HepG2 (cell line): ENCODE measurements around the gene STARD13. TPM values are rescaled to one million over a fixed set of nuclear protein-coding genes. Genes with fewer than 3 reads are reported as not detected.

ENCODE experiments used
- ATAC-seq: fragments of 200-7000 bp; cut with Tn5 transposase; 3 replicates; pipeline ENCODE4 v1.9.1; 2020; ENCODE audit warnings: mild to moderate bottlenecking, moderate library complexity
- BruUV-seq: library from RNA; stranded (reverse); fragments of 400-500 nt; replicated peaks from 2 replicates; lab custom pipeline; 2021; lab: Mats Ljungman, UMichigan
- CTCF ChIA-PET: fragments of 300-600 bp; formaldehyde crosslinking; extraction: SDS; loops from one replicate; lab custom pipeline; 2021; ENCODE audit warnings: low total read pairs, inconsistent platforms, low intra/inter-chr PET ratio; lab: Yijun Ruan, JAX
- POLR2A ChIA-PET: fragments of 350-600 bp; sonication (Branson Sonifier 250); formaldehyde crosslinking; loops from one replicate; lab custom pipeline; 2020; ENCODE audit warnings: antibody characterized with exemption, inconsistent platforms; lab: Yijun Ruan, JAX
- DNase-seq: peaks from one replicate; pipeline ENCODE4 v3.0.0-alpha.2; 2015; ENCODE audit warnings: low spot score
- FAIRE-seq: peaks from 3 replicates; lab custom pipeline; 2011; peaks lifted over from hg19 to GRCh38; lab: Jason Lieb, UNC
- H2AFZ ChIP-seq: one replicate; pipeline ENCODE4 v1.6.1; 2011; ENCODE audit warnings: low read length, inconsistent platforms
- H3K27ac ChIP-seq: fragments of 300-600 bp; 3 replicates; pipeline ENCODE4 v1.8.0; 2011; ENCODE audit warnings: mixed run types, mild to moderate bottlenecking, mixed read lengths, low read length, inconsistent platforms; ENCODE audit not compliant: insufficient read depth; ENCODE audit errors: extremely low read length
- H3K27me3 ChIP-seq, 2 experiments: fragments of 200-600 bp in 1 of 2; 2 replicates in 1 of 2; 3 replicates in 1 of 2; pipeline versions ENCODE4 v1.6.0 to v1.8.0; 2011; ENCODE audit warnings: low read length in 2 of 2, mild to moderate bottlenecking in 2 of 2, moderate library complexity in 2 of 2, inconsistent platforms in 1 of 2; ENCODE audit not compliant: insufficient read depth in 2 of 2, control insufficient read depth in 1 of 2
- H3K36me3 ChIP-seq, 2 experiments: fragments of 200-600 bp in 1 of 2; replicated peaks in 1 of 2; 2 replicates in 1 of 2; 3 replicates in 1 of 2; pipeline versions ENCODE4 v1.5.1 to v1.8.0; 2011; ENCODE audit warnings: low read length in 2 of 2, inconsistent platforms in 1 of 2; ENCODE audit not compliant: insufficient read depth in 2 of 2, control insufficient read depth in 1 of 2
- H3K4me1 ChIP-seq: 2 replicates; pipeline ENCODE4 v1.5.1; 2012; ENCODE audit warnings: low read length, inconsistent platforms; ENCODE audit not compliant: insufficient read depth
- H3K4me2 ChIP-seq: 2 replicates; pipeline ENCODE4 v1.6.0; 2011; ENCODE audit warnings: low read depth, low read length, inconsistent platforms
- H3K4me3 ChIP-seq, 3 experiments: fragments of 200-600 bp in 1 of 3; sonication (generic), shearing (Covaris generic) in 1 of 3; replicated peaks in 1 of 3; 2 replicates each; pipeline ENCODE4 v1.5.1; 2011 to 2016; ENCODE audit warnings: low read length in 3 of 3, inconsistent platforms in 2 of 3, low read depth in 2 of 3, mild to moderate bottlenecking in 2 of 3, control low read depth in 1 of 3, mixed read lengths in 1 of 3; ENCODE audit not compliant: insufficient read depth in 1 of 3
- H3K79me2 ChIP-seq: one replicate; pipeline ENCODE4 v1.6.1; 2011; ENCODE audit warnings: low read length, inconsistent platforms; ENCODE audit not compliant: insufficient read depth
- H3K9ac ChIP-seq: 2 replicates; pipeline ENCODE4 v1.6.0; 2011; ENCODE audit warnings: mild to moderate bottlenecking, low read depth, low read length, inconsistent platforms; ENCODE audit not compliant: insufficient read depth
- H3K9me3 ChIP-seq: 2 replicates; pipeline ENCODE4 v1.5.1; 2012; ENCODE audit warnings: mild to moderate bottlenecking, low read length
- H4K20me1 ChIP-seq: 2 replicates; pipeline ENCODE4 v1.6.0; 2011; ENCODE audit warnings: inconsistent platforms, mild to moderate bottlenecking, low read length, moderate library complexity; ENCODE audit not compliant: insufficient read depth
- BRD4 ChIP-seq: sonication (generic); formaldehyde crosslinking; IDR thresholded peaks from 2 replicates; pipeline ENCODE4 v1.4.0; 2020; ENCODE audit warnings: missing genetic modification reagents
- CHD4 ChIP-seq: fragments of 200-600 bp; sonication (generic); IDR thresholded peaks from 2 replicates; pipeline ENCODE4 v1.7.0; 2017; ENCODE audit warnings: mild to moderate bottlenecking, low read length, borderline replicate concordance
- ISX ChIP-seq: sonication (generic); formaldehyde crosslinking; conservative IDR thresholded peaks from 2 replicates; pipeline ENCODE4 v1.5.0; 2020; ENCODE audit warnings: missing genetic modification reagents
- PRDM4 ChIP-seq: sonication (generic); formaldehyde crosslinking; IDR thresholded peaks from 2 replicates; pipeline ENCODE4 v1.9.0; 2021; ENCODE audit warnings: missing genetic modification reagents, borderline replicate concordance
- RARG ChIP-seq: sonication (generic); formaldehyde crosslinking; IDR thresholded peaks from 2 replicates; pipeline ENCODE4 v1.4.0; 2020; ENCODE audit warnings: low read depth, mild to moderate bottlenecking, missing genetic modification reagents
- RBM22 ChIP-seq: fragments of 200-400 bp; formaldehyde crosslinking; optimal IDR thresholded peaks from 2 replicates; pipeline ENCODE3; 2017; ENCODE audit warnings: mild to moderate bottlenecking, low read length, moderate library complexity
- ZNF3 ChIP-seq: IDR thresholded peaks from 2 replicates; pipeline ENCODE4 v1.7.0; 2017; ENCODE audit warnings: inconsistent platforms
- ZNF513 ChIP-seq: sonication (generic); formaldehyde crosslinking; conservative IDR thresholded peaks from 2 replicates; pipeline ENCODE4 v1.5.0; 2020; ENCODE audit warnings: missing genetic modification reagents
- ZNF547 ChIP-seq: sonication (generic); formaldehyde crosslinking; IDR thresholded peaks from 2 replicates; pipeline ENCODE4 v1.5.1; 2020; ENCODE audit warnings: mild to moderate bottlenecking, missing genetic modification reagents
- ZNF557 ChIP-seq: sonication (generic); formaldehyde crosslinking; IDR thresholded peaks from 2 replicates; pipeline ENCODE4 v1.4.0; 2020; ENCODE audit warnings: missing genetic modification reagents
- ZNF580 ChIP-seq: IDR thresholded peaks from 2 replicates; pipeline ENCODE4 v1.6.1; 2016; ENCODE audit warnings: low read depth, borderline replicate concordance
- ZNF614 ChIP-seq: IDR thresholded peaks from 2 replicates; pipeline ENCODE4 v1.6.1; 2018; ENCODE audit warnings: missing biosample characterization, missing genetic modification reagents, inconsistent platforms, borderline replicate concordance
- WGBS: methylation state at CpG from one replicate; pipeline ENCODE4 v1.1.6; 2017; ENCODE audit warnings: low lambda C conversion rate; 5-methylcytosine and 5-hydroxymethylcytosine counted together
- in situ Hi-C: cut with HindIII; loops from 2 replicates; pipeline ENCODE4 v1.10.0; 2017; ENCODE audit warnings: low pct_unique_long_range_greater_than_20kb; ENCODE audit not compliant: extremely low pct_ligation_motif_present
- intact Hi-C: fragments of 100-400 bp; cut with micrococcal nuclease; formaldehyde crosslinking; loops from one replicate; pipeline ENCODE4 v1.10.0; 2022; ENCODE audit not compliant: unreplicated experiment
- polyA plus RNA-seq, 8 experiments: library from polyadenylated mRNA; depleted of rRNA in 3 of 8; stranded (reverse) in 7 of 8; unstranded in 1 of 8; fragments of >200 nt; fragmentation: Illumina TruSeq in 4 of 8; extraction: Trizol in 4 of 8; gene quantifications; 2 replicates each; pipeline versions ENCODE4 v1.2.1 to v1.2.3, GENCODE V29; 2011 to 2016; ENCODE audit warnings: low read depth in 4 of 8, missing spikeins in 1 of 8, mixed read lengths in 1 of 8; ENCODE audit not compliant: insufficient read depth in 1 of 8
- total RNA-seq, 5 experiments: library from RNA; depleted of rRNA; stranded (reverse); fragments of >200 nt; fragmentation: Illumina TruSeq; extraction: Trizol; gene quantifications; 2 replicates each; pipeline ENCODE4 v1.2.3, GENCODE V29; 2016; ENCODE audit warnings: low read depth in 1 of 5
- TF ChIP-seq, protein P1 (sequence below): sonication (generic); formaldehyde crosslinking; conservative IDR thresholded peaks from 2 replicates; pipeline ENCODE4 v1.8.0; 2022; ENCODE audit warnings: missing genetic modification reagents

The STARD13 gene
- total and polyA plus RNA-seq, 2 of the 13 experiments (the other 11 are each of a cell fraction or from before 2014, with no cell fraction given) = 12.8 to 14.3 TPM

- H3K27me3 ChIP-seq = no peaks in the 10 kb centered on the region
- no peak overlapping the region for H2AFZ ChIP-seq
- BruUV-seq = no TSS peak
- peaks cover 9% of the 10 kb centered on the region for H3K4me1 ChIP-seq
- H3K4me3 ChIP-seq = no peak overlapping the region
- no peaks in the 10 kb centered on the region for H3K9me3 ChIP-seq
- ATAC-seq (no peak), FAIRE-seq (no peak)
- H3K36me3 ChIP-seq = peaks cover 2 to 6% of the 10 kb centered on the region in 2 experiments; a peak in 3 of 5 replicates
- in situ Hi-C loops = no loop called here
- 94% methylated on average over 8 of the region's 8 CpGs for WGBS
- no peak overlapping the region for H3K27ac ChIP-seq
- intact Hi-C loops = no loop called here
- no peak overlapping the region for H3K4me2 ChIP-seq
- no peaks in the 10 kb centered on the region for H4K20me1 ChIP-seq
- no peaks in the 10 kb centered on the region for H3K79me2 ChIP-seq
- POLR2A ChIA-PET = no interaction called here
- TF ChIP-seq ZNF547 (CRISPR knock-in tag) (no peak), RBM22 (peak; percentile 71)
- TF ChIP-seq, all 625 proteins: peak for 1
- no peak overlapping the region for H3K9ac ChIP-seq
- no peak for DNase-seq
- CTCF ChIA-PET = no interaction called here
Measured at GRCh38 chr13:33186861-33187291, 98.7 kb downstream of the STARD13 start.

- no peaks in the 10 kb centered on the region for H4K20me1 ChIP-seq
- CTCF ChIA-PET = no interaction called here
- H3K4me3 ChIP-seq = no peak overlapping the region
- H3K27me3 ChIP-seq = no peaks in the 10 kb centered on the region
- DNase-seq (no peak), FAIRE-seq (no peak), ATAC-seq (no peak)
- peaks cover 11% of the 10 kb centered on the region for H3K4me1 ChIP-seq
- H3K27ac ChIP-seq = no peak overlapping the region
- intact Hi-C loops (no loop called here), in situ Hi-C loops (no loop called here)
- no peak overlapping the region for H3K9ac ChIP-seq
- H2AFZ ChIP-seq = no peak overlapping the region
- 96% methylated on average over 6 of the region's 6 CpGs for whole genome bisulfite sequencing
- H3K79me2 ChIP-seq = no peaks in the 10 kb centered on the region
- POLR2A ChIA-PET = no interaction called here
- no peaks in the 10 kb centered on the region for H3K9me3 ChIP-seq
- BruUV-seq = no TSS peak
- no peak overlapping the region for H3K4me2 ChIP-seq
- peaks cover 2 to 6% of the 10 kb centered on the region in 2 experiments; a peak in 3 of 5 replicates for H3K36me3 ChIP-seq
- TF ChIP-seq RARG (no peak), ZNF580 (CRISPR knock-in tag) (no peak), ZNF3 (CRISPR knock-in tag) (no peak), PRDM4 (no peak), ZNF557 (no peak), ZNF614 (no peak), ZNF513 (CRISPR knock-in tag) (no peak), BRD4 (CRISPR knock-in tag) (no peak), ISX (CRISPR knock-in tag) (no peak), CHD4 (no peak)
- TF ChIP-seq, protein P1, sequence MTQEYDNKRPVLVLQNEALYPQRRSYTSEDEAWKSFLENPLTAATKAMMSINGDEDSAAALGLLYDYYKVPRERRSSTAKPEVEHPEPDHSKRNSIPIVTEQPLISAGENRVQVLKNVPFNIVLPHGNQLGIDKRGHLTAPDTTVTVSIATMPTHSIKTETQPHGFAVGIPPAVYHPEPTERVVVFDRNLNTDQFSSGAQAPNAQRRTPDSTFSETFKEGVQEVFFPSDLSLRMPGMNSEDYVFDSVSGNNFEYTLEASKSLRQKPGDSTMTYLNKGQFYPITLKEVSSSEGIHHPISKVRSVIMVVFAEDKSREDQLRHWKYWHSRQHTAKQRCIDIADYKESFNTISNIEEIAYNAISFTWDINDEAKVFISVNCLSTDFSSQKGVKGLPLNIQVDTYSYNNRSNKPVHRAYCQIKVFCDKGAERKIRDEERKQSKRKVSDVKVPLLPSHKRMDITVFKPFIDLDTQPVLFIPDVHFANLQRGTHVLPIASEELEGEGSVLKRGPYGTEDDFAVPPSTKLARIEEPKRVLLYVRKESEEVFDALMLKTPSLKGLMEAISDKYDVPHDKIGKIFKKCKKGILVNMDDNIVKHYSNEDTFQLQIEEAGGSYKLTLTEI (CRISPR knock-in tag) = no peak
Measured at GRCh38 chr13:33185853-33186252, 99.7 kb downstream of the STARD13 start.
